Endothelial cell (in vitro differentiated cells): ENCODE measurements around the gene EPS8L3. TPM values are rescaled to one million over a fixed set of nuclear protein-coding genes. Genes with fewer than 3 reads are reported as not detected.
"Not testable (repeated sequence)": the region's sequence is repeated elsewhere in the genome, so short reads cannot be mapped to it uniquely, and the experiment has no call there.

Source experiments
- DNase-seq: peaks from one replicate; pipeline ENCODE4 v3.0.0; 2021; ENCODE audit warnings: low spot score
- H3K27ac Mint-ChIP-seq: one replicate; pipeline ENCODE4 v1.8.0; 2021; ENCODE audit warnings: mixed read lengths, inconsistent platforms; ENCODE audit not compliant: unreplicated experiment
- H3K27me3 Mint-ChIP-seq: one replicate; pipeline ENCODE4 v1.8.0; 2021; ENCODE audit warnings: mild to moderate bottlenecking, moderate library complexity, mixed read lengths, inconsistent platforms; ENCODE audit not compliant: unreplicated experiment
- H3K36me3 Mint-ChIP-seq: one replicate; pipeline ENCODE4 v1.8.0; 2021; ENCODE audit warnings: mild to moderate bottlenecking, low read depth, mixed read lengths, inconsistent platforms; ENCODE audit not compliant: unreplicated experiment
- H3K4me1 Mint-ChIP-seq: one replicate; pipeline ENCODE4 v1.8.0; 2021; ENCODE audit warnings: mild to moderate bottlenecking, mixed read lengths, inconsistent platforms; ENCODE audit not compliant: unreplicated experiment
- H3K4me3 Mint-ChIP-seq: one replicate; pipeline ENCODE4 v1.8.0; 2021; ENCODE audit warnings: mild to moderate bottlenecking, mixed read lengths, inconsistent platforms; ENCODE audit not compliant: unreplicated experiment
- H3K9me3 Mint-ChIP-seq: one replicate; pipeline ENCODE4 v1.8.0; 2021; ENCODE audit warnings: mixed read lengths, inconsistent platforms; ENCODE audit not compliant: unreplicated experiment
- total RNA-seq: library from RNA; stranded (reverse); fragmentation: NEBNext Ultra II Directional; extraction: Animal tissue kit (Norgen Biotek cat#: 25700); gene quantifications from one replicate; pipeline ENCODE4 v1.2.1, GENCODE V29; 2021; ENCODE audit not compliant: unreplicated experiment
- TF ChIP-seq, protein P1 (sequence below): fragments of 200-600 bp; sonication (generic); IDR thresholded peaks from one replicate; pipeline ENCODE4 v1.5.0; 2021; ENCODE audit warnings: antibody characterized with exemption; ENCODE audit not compliant: unreplicated experiment

EPS8L3 gene
- total RNA-seq, 1 donor from 2014 or later, result not detected

DNA sequence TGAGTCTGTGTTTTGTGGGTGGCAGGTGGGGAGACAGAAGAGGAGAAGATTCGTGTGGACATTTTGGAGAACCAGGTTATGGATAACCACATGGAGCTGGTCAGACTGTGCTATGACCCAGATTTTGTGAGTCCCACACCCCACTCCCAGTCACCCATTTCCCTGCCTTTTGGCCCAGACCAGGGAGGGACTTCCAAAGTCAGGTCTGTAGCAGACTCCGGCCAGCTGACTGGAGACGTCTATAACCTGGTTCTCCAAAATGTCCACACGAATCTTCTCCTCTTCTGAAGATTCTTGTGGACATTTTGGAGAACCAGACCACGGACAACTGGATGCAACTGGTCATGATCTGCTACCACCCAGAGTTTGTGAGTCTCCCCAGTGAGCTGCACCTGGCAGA lies 50.1 kb downstream of the EPS8L3 start:
- no peak overlapping the region for H3K27ac Mint-ChIP-seq
- TF ChIP-seq, protein P1, sequence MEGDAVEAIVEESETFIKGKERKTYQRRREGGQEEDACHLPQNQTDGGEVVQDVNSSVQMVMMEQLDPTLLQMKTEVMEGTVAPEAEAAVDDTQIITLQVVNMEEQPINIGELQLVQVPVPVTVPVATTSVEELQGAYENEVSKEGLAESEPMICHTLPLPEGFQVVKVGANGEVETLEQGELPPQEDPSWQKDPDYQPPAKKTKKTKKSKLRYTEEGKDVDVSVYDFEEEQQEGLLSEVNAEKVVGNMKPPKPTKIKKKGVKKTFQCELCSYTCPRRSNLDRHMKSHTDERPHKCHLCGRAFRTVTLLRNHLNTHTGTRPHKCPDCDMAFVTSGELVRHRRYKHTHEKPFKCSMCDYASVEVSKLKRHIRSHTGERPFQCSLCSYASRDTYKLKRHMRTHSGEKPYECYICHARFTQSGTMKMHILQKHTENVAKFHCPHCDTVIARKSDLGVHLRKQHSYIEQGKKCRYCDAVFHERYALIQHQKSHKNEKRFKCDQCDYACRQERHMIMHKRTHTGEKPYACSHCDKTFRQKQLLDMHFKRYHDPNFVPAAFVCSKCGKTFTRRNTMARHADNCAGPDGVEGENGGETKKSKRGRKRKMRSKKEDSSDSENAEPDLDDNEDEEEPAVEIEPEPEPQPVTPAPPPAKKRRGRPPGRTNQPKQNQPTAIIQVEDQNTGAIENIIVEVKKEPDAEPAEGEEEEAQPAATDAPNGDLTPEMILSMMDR, result no peak
- H3K36me3 Mint-ChIP-seq, result peaks cover 13% of the 10 kb centered on the region
- DNase-seq, result no peak
- H3K27me3 Mint-ChIP-seq, result peaks cover 7% of the 10 kb centered on the region
- peaks cover 13% of the 10 kb centered on the region for H3K4me1 Mint-ChIP-seq
- no peaks in the 10 kb centered on the region for H3K9me3 Mint-ChIP-seq
- no peak overlapping the region for H3K4me3 Mint-ChIP-seq

DNA sequence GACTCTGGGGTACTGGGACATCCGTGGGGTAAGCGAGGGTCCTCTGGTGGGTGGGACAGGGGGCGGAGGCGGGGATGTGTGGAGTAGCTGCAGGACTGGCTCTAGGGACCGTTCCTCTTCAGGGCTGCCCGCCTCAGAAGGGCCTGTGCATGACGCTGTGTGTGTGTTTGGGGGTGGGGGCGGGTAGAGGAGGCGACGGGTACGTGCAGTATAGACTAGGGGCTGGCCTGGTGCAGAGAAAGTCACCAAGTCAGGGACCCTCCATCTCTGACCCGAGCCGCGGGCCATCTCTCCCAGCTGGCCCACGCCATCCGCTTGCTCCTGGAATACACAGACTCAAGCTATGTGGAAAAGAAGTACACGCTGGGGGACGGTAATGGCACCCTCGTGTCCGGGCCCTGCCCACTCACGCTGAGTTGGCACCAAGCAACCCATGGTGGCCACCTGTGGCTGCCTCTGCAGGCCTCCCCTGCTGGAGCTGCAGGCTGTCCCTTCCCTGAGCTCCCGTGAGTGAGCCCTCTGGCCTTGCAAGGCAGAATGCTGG lies 51.3 kb downstream of the EPS8L3 start:
- Mint-ChIP-seq H3K4me1 (peaks cover 6% of the 10 kb centered on the region), H3K9me3 (no peaks in the 10 kb centered on the region), H3K27ac (no peak overlapping the region), H3K36me3 (peaks cover 8% of the 10 kb centered on the region), H3K27me3 (peaks cover 7% of the 10 kb centered on the region), H3K4me3 (no peak overlapping the region)
- no peak for DNase-seq
- TF ChIP-seq, protein P1, result no peak

DNA sequence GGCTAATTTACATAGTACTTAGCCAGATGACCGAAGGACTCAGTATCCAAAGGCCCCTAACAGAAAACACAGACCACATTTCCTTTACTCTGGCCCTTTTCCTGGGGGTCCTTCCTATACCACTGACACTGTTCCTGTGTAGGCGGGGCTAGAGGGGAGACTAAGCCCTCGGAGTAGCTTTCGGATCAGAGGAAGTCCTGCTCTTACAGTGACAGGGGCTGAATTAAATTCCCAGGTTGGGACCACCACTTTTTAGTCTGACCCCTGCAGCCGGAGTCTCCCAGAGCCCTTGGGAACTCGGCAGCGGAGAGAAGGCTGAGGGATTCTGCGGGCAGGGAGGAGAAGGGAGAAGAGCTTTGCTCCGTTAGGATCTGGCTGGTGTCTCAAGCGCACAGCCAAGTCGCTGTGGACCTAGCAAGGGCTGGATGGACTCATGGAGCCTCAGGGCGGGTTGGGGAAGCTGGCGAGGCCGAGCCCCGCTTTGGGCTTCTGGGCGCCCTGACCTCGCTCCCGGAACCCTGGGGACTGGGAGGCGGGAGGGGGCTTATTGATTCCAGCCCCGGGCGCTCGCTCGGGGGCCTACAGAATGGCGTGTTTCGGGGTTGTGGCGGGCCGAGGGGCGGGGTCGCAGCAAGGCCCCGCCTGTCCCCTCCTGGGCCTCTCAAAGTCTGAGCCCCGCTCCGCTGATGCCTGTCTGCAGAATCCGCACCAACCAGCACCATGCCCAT lies 52.0 kb downstream of the EPS8L3 start, which contains the start of gene GSTM5:
TSS of gene GSTM5 (plus strand) at position 659 of the 728 bp plus-strand sequence. CDS start at position 721, 62 bp downstream.
- DNase-seq, H3K4me1 Mint-ChIP-seq, H3K27me3 Mint-ChIP-seq, H3K27ac Mint-ChIP-seq, H3K4me3 Mint-ChIP-seq, H3K9me3 Mint-ChIP-seq: not testable (repeated sequence)
- H3K36me3 Mint-ChIP-seq, result peaks cover 11% of the 10 kb centered on the region

DNA sequence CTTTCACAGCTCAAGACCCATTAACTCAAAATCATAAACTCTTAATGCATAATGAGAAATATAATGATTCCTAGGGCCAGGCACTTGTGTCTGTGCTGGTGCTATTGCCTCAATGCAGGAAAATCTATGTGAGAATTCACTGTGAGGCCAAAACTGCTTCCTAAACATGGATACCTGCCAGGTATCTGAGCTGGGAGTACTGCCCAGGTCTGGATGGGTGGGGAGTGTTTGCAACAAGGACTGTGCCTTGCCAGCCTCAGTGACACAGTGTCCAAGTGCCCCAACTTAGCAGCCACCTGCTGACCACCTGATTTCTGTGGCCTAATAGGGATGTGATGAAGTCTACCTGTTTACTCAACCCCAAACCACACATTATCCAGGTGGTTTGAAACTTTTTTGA lies 53.9 kb downstream of the EPS8L3 start:
- DNase-seq, result not testable (repeated sequence)

DNA sequence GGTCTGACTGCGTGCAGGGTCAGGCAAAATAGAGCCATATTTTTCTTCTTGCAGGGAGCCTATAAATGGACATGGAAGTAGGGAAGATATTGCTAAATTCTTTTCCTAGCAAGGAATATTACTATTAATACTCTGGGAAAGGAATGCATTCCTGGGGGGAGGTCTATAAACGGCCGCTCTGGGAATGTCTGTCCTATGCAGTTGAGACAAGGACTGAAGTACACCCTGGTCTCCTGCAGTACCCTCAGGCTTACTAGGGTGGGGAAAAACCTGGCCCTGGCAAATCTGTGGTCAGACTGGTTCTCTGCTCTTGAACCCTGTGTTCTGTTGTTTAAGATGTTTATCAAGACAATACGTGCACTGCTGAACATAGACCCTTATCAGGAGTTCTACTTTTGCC lies 54.8 kb downstream of the EPS8L3 start:
- DNase-seq, H3K27me3 Mint-ChIP-seq, H3K9me3 Mint-ChIP-seq, H3K4me1 Mint-ChIP-seq, H3K4me3 Mint-ChIP-seq, H3K27ac Mint-ChIP-seq: not testable (repeated sequence)
- H3K36me3 Mint-ChIP-seq, result peaks cover 11% of the 10 kb centered on the region

More for the DNA sequence above, 53.9 kb downstream of the EPS8L3 start:
- not testable (repeated sequence) for H3K9me3 Mint-ChIP-seq, H3K27me3 Mint-ChIP-seq, H3K27ac Mint-ChIP-seq, H3K4me3 Mint-ChIP-seq, H3K4me1 Mint-ChIP-seq
- H3K36me3 Mint-ChIP-seq, result peaks cover 11% of the 10 kb centered on the region

DNA sequence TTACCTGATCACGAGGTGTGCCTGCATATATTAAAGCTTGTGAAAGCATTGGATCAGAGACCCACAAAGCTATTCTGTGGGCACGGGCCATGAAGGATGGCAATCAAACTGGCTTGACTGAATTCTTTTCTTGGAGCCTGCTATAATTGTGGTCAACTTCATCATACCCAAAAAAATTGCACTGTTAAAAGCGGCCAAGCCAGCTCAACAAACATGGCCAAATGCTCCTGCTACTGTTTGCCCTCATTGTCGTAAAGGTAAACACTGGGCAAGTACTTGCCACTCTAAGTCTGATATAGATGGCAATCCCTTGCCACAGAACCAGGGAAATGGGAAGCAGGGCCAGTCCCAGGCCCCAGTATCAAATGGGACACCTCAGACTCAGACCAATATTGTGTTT lies 58.3 kb downstream of the EPS8L3 start:
- H3K36me3 Mint-ChIP-seq, result peaks cover 15% of the 10 kb centered on the region
- H3K9me3 Mint-ChIP-seq, result peaks cover 4% of the 10 kb centered on the region
- H3K27me3 Mint-ChIP-seq, result peaks cover 3% of the 10 kb centered on the region
- no peak for DNase-seq
- H3K4me3 Mint-ChIP-seq, result no peak overlapping the region
- no peak overlapping the region for H3K27ac Mint-ChIP-seq
- TF ChIP-seq, protein P1, result no peak
- H3K4me1 Mint-ChIP-seq, result no peaks in the 10 kb centered on the region
